GM21526 (cell line): ENCODE measurements around the gene USH1C.

ENCODE experiments used
- ATAC-seq: cut with Tn5 transposase; IDR thresholded peaks from one replicate; pipeline ENCODE4 v1.9.1; 2021; ENCODE audit warnings: moderate library complexity; ENCODE audit not compliant: unreplicated experiment, low FRiP score

The USH1C gene

GRCh38 chr11:17544181-17544622 is at the start of gene USH1C:
Gene USH1C, minus strand, starts transcription at chr11:17544416. Its CDS starts 109 bp downstream, at chr11:17544307.
- ATAC-seq: no peak

DNA sequence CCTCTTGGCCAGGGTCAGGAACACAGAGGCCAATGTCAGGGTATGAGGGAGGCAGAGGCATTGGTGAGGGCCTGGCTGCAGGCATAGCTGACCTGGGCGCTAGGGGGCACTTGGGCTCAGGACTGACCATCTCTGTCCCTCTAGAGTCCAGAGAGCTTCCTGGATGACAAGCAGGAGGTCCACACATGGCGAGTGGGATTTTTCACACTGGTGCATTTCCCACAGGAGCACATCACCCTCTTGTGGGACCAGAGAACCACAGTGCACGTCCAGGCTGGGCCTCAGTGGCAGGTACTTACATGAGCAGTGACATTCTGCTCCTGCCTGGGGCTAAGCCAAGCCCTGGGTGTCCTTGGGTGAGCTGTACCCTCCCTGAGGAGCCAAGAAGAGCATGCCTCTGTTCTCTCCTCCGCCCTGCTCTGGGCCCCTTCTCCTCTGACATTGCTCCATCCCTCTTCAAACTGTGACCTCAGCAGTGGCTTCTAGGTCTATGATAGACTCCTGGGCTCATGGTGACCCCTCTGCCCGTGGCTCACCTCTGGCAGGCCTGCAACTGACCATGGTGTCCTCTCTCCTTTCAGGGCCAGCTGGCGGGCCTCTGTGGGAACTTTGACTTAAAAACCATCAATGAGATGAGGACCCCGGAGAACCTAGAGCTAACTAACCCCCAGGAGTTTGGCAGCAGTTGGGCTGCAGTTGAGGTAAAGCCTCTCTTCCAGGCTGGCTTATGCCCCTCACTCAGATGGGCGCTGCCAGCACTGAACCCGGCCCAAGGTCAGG is 49.4 kb upstream of the USH1C start:
- no peak for ATAC-seq

GRCh38 chr11:17591293-17591692 is 47.1 kb upstream of the USH1C start:
- no peak for ATAC-seq

GRCh38 chr11:17590463-17590862 is 46.2 kb upstream of the USH1C start:
- no peak for ATAC-seq

DNA sequence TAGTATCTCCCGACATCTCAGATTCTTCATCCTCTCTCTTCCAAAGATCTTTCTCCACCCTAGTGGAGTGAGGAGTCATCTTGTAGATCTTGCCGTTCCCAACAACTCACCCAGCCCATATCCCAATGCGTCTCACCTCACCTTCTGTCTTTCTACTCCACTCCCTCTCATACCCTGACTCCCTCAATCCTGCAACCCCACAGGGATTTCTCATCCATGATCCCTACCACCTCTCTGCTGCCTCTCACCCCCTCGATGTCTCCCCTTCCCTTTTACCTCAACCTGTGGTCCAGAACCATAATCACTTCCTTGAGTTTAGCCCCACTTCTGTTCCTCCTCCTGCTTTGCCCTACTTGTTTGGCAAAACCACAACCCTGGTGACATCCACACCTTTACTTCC is 44.5 kb upstream of the USH1C start:
- no peak for ATAC-seq

- ATAC-seq: no peak
Observed at GRCh38 chr11:17588166-17588565, 44.0 kb upstream of the USH1C start.

GRCh38 chr11:17585911-17586695 is 41.9 kb upstream of the USH1C start:
- ATAC-seq: no peak

- ATAC-seq: no peak
Observed at GRCh38 chr11:17581732-17582053, 37.5 kb upstream of the USH1C start.

GRCh38 chr11:17581036-17581731 is 37.0 kb upstream of the USH1C start:
- ATAC-seq: no peak

GRCh38 chr11:17580271-17580670 is 36.1 kb upstream of the USH1C start:
- ATAC-seq: no peak

DNA sequence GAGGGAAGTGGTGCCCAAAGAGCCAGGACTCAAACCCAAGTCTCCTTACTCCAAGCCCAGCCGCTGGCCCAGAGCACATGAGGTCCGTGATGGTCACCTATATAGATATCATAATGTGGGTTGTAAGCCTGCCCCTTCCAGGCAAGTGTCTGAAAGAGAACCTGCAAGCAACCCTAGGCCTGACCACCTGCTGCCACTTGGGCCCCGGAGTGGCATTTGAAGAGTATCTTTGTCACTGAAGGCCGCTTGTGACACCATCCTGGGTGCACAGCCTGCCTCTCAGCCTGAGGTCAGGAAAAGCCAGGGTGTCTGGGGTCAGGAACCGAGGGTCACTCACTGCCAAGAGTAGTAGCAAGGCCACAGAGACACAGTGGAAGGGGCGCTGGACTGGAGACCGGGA is 35.2 kb upstream of the USH1C start:
- no peak for ATAC-seq

GRCh38 chr11:17578958-17579357 is 34.7 kb upstream of the USH1C start:
- ATAC-seq: no peak

DNA sequence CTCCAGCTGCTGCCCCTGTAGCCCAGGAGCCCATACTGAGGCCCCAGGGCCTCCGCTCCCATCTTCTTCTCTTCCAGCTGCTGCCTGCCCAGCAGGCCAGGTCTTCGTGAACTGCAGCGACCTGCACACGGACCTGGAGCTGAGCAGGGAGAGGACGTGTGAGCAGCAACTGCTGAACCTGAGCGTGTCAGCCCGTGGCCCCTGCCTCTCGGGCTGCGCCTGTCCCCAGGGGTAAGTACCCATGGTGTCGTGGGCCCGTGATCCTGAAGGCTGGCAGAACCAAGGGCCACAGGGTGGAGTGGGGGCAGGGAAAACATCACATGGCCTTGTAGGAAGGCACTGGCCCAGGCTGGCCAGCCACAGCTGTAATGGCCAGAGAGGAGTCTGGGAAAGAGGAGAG is 34.1 kb upstream of the USH1C start:
- no peak for ATAC-seq

DNA sequence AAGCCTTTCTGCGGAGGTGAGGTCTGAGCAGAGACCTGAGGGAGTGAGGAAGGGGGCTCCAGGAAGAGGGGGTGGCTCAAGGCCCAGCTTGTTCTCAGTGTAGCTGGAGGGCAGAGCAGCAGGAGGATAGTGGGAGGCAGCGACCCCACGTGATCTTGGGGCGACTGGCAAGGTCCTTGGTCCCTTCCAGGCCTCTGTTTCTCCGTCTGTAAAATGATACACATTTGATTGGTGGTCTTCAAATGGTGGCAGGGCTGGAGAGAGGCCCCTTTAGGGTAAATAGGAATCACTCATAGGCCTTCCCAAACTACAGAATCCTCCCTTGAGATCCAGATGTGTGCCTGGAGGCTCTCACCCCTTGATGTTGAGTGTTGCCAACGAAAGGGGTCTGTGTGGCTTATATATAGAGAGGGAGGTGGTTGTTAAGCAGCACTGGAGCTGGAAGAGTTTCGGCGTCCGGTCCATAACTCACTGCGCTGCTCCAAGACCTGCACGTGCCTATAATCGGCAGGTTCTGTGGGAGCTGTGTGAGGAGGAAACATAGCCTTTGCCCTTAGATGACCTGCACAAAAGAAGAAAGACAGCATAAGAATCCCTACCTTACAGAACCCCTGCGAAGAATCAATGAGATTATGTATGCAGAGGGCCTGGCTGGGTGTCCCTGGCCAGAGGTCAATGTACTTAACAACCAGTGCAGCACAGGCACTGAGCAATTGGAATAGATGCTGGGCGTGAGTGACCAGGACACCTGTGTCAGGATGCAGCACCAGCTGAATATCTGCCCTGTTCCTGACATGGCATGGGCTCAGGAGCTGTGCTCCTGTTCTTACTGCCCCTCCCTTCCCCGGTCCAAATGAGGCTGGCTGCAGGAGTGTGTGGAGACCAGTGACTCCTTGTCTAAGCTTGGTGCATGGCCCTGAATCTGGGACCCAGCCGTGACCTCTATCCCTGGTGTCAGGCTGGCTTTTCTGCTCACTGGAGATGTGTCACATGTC is 31.5 kb upstream of the USH1C start:
- no peak for ATAC-seq

- no peak for ATAC-seq
Observed at GRCh38 chr11:17574141-17575091, 30.2 kb upstream of the USH1C start.

GRCh38 chr11:17573526-17573925 is 29.3 kb upstream of the USH1C start:
- no peak for ATAC-seq

DNA sequence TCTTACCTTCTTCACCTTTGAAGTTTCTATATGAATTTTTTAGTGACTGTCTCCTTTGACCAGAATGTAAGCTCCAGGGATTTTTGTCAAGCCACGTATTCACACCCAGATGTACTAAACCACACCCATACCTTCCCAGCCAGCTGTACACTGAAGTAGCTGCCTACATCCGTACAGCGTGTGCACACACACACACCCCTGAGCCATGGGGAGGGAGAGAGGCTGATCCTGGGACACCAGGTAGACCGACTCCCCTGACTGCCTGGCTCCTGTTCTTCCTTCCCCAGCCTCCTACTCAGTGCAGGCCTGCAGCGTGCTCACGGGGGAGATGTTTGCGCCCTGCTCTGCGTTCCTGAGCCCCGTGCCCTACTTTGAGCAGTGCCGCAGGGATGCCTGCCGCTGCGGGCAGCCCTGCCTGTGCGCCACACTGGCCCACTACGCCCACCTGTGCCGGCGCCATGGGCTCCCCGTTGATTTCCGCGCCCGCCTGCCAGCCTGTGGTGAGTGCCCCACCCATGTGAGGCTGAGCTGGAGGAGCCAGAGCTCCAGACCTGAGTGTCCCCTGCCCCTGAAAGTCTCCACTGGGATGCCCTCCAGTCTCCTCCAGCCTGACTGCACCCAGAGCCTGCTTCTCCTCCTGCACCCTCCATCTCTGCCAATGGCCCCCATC is 28.7 kb upstream of the USH1C start:
- no peak for ATAC-seq

- ATAC-seq: no peak
Observed at GRCh38 chr11:17572359-17572690, 28.1 kb upstream of the USH1C start.
